HG03066 (cell line): ENCODE results near the gene C2CD4D.
"Not testable (repeated sequence)": the region's sequence is repeated elsewhere in the genome, so short reads cannot be mapped to it uniquely, and the experiment has no call there.

Experiments
- ATAC-seq: cut with Tn5 transposase; IDR thresholded peaks from one replicate; pipeline ENCODE4 v1.9.1; 2021; ENCODE audit warnings: low read depth; ENCODE audit not compliant: unreplicated experiment

The C2CD4D gene

GRCh38 chr1:151839457-151840403 lies at the start of gene C2CD4D:
Gene C2CD4D, minus strand, starts transcription at chr1:151839820. Its CDS starts 831 bp downstream, at chr1:151838989.
- ATAC-seq: no peak

GRCh38 chr1:151888972-151889570 lies 49.5 kb upstream of the C2CD4D start:
- no peak for ATAC-seq

- no peak for ATAC-seq
Observed at GRCh38 chr1:151887028-151887427, 47.4 kb upstream of the C2CD4D start.

GRCh38 chr1:151885479-151885878 lies 45.9 kb upstream of the C2CD4D start:
- ATAC-seq: no peak

- not testable (repeated sequence) for ATAC-seq
Observed at GRCh38 chr1:151884879-151885278, 45.3 kb upstream of the C2CD4D start.

- not testable (repeated sequence) for ATAC-seq
Observed at GRCh38 chr1:151884445-151884844, 44.8 kb upstream of the C2CD4D start.

- not testable (repeated sequence) for ATAC-seq
Observed at GRCh38 chr1:151883898-151884297, 44.3 kb upstream of the C2CD4D start.

GRCh38 chr1:151882918-151883317 lies 43.3 kb upstream of the C2CD4D start:
- not testable (repeated sequence) for ATAC-seq

GRCh38 chr1:151882466-151882865 lies 42.8 kb upstream of the C2CD4D start:
- no peak for ATAC-seq

- ATAC-seq: no peak
Observed at GRCh38 chr1:151881479-151881878, 41.9 kb upstream of the C2CD4D start.

GRCh38 chr1:151875419-151876097 lies 35.9 kb upstream of the C2CD4D start:
- no peak for ATAC-seq

GRCh38 chr1:151872776-151873175 lies 33.2 kb upstream of the C2CD4D start:
- not testable (repeated sequence) for ATAC-seq

- ATAC-seq: no peak
Observed at GRCh38 chr1:151871284-151872030, 31.8 kb upstream of the C2CD4D start.

GRCh38 chr1:151868486-151868885 lies 28.9 kb upstream of the C2CD4D start:
- ATAC-seq: no peak

GRCh38 chr1:151867765-151868411 lies 28.3 kb upstream of the C2CD4D start:
- no peak for ATAC-seq

- no peak for ATAC-seq
Observed at GRCh38 chr1:151867321-151867720, 27.7 kb upstream of the C2CD4D start.

GRCh38 chr1:151864411-151864810 lies 24.8 kb upstream of the C2CD4D start:
- no peak for ATAC-seq

GRCh38 chr1:151862604-151863003 lies 23.0 kb upstream of the C2CD4D start:
- ATAC-seq: no peak

- ATAC-seq: no peak
Observed at GRCh38 chr1:151860504-151861187, 21.0 kb upstream of the C2CD4D start.
